HG03378 (cell line): ENCODE data around the gene NR6A1.

Experiments used
- ATAC-seq: cut with Tn5 transposase; IDR thresholded peaks from one replicate; pipeline ENCODE4 v1.9.1; 2021; ENCODE audit warnings: mild to moderate bottlenecking, moderate library complexity; ENCODE audit not compliant: unreplicated experiment

The NR6A1 gene

DNA sequence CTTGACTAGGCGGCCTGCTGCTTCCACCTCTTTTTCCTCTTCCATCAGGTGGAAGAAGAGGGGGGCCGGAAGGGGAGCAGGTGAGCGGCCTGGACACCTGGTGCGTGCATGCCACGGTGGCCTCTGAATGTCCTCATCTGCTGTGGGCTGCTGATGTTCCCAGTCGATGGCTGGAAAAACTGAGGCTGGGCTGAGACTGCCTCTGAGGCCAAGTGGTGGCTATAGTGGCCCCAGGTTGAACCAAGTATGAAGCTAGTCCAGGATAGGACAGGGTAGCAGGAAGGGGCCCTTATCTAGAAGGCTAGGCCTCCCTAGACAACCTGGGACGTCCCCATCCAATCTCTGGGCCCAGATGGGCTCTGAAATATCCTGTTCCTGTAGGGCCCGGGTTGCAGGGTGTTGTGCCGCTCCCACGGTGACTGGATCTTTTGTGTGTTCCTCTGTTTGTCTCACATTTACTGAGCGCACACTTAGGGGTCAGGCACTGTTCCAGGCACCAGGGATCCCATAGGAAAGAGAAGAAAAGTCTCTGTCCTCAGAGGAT is 263.2 kb downstream of the NR6A1 start:
- ATAC-seq = no peak

DNA sequence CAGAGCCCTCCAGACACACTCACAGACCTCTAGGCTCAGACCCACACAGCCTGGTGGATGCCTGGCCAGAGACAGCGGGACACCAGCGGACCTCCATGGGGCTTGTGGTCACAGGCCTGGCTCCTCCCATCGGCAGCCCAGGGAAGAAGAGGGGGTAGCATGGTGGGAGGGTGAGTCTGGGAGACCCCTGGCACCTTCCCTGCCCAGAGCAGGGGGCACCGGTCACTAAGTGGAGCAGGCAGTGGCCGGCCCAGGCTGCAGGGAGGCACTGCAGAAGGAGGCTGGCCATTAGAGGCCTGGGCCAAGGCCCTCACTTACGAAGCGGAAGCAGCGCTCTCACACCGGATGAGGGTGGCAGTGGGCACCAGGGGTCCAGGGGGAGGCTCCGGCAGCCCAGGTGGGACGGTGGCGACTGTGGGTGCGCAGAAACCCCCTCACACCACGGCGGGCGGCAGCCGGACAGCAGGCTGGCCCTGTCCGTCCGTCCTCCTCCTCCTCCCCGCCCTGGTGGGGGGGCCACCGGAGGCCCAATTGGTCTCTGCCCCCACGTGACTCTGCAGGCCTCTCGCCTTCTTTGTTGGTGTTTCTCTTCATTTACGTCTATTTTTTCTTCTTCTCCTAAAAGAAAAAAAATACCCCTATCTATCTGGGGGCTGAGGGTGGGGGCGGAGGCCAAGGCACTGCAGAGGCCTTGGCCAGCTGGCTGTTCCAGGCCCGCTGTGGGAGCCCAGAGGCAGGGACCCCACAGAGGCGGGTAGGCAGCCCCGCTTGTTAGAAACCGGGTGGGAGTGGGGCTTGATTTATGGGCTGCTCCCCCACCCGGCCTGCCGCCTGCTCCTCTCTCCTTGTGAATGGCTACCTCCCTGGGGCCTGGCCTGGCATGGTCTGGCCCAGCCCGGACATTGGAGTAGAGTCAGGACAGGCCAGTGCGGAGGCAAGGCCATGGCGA is 263.9 kb downstream of the NR6A1 start, which contains the start of gene NR5A1:
Gene NR5A1, minus strand, starts transcription at position 469 of the 949 bp plus-strand sequence. CDS start 4,004 bp downstream, outside the sequence.
- no peak for ATAC-seq

DNA sequence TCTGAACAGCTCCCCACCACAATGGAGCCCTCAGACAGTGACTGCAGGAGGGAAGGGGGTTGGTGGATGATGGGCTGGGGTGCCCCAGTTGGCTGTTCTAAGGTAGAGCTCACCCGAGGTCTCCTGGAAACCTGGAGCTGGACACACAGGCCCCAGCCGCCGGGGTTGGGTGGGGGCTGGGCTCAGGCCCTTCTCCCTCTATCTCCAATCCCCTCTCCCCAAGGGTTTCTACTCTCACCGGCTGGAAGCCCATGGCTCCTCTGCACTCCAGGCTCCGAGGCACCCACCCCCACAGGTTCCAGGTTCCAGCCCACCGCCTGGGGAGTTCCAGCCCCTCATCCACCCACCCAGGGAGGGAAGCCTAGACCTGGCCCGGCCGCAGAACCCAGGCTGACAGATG is 264.7 kb downstream of the NR6A1 start:
- ATAC-seq = no peak

DNA sequence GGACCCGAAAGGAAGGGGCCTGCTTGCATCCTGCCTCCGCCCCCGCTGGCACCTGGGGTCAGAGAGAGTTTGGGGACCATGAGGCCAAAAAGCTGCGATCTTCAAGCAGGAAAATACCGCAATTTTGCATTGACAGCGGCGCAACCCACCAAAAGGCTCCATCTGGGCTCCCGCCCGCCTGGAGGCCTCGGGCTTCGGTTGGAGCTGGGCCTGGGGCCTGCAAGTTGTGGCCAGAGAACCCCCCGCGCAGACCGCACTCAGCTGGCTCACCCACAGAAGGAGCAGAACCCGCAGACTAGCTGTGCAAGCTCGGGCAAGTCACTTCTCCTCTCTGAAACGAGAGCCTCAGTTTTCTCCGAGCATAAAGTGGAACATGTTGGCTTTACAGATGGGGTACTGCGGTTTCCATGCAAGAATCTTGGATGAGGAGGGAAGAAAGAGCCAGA is 265.2 kb downstream of the NR6A1 start:
- no peak for ATAC-seq

DNA sequence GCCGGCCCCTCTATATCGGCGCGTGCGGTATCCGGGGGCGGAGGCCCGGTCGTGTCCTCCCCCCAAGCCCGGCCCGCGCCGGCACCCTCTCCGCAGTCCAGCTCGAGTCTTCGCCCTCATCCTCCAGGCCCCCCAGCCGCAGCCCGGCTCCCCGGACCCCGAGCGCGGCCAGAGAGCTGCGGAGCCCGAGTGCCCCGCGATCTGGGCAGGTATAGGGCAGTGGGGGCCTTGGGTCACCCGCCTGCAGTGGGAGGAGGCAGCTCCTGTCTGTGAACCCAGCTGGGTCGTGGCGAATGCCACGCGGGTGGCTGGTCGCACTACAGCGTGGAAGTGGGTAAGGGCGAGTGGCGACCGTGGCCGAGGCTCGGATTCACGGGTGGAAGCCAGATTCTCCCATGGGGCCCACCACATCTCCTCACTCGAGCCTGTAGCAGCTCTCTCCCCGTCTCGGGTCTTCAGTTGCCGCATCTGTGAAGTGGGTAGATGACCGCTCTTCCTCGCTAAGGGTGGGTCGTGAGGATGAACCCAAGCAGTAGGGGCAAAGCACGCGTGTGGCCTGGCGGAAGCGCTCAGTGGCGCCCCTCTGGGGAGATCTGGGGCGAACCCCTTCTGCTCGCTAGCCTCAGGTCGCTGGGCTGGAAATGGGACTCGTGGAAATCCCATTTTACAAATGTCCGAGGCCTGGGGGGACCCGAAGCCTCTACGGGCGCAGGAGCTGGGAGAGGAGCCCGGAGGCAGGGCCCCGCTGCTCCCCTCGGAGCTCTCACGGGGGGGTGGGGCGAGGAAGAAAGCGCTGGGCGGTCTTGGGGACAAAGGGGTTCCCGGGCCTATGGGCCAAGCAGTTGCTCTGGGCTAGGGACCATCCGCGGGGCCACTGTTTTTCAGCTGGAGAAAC is 265.9 kb downstream of the NR6A1 start:
- ATAC-seq = no peak

DNA sequence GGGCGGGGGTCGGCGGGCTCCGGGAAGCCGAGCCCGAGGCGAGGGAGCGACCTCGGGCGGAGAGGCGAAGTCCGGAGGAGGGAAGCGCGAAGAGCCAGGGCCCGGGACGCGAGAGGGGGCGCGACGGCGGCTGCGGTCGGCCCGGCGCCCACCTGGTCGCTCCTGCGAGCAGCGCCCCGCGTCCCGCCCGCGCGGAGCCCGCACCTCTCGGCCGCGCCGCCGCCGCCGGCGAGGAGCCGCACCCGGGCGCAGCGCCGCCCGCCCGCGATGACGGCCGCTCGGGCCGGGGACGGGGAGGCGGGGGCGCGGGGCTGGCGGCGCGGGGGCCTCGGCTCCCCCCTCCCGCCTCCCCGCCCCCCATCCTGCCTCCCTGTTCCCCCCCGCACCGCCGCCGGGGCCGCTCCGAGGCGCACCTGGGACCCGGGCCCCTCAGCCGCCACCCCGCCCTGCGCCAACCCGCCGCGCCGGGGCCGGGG is 266.5 kb downstream of the NR6A1 start:
- ATAC-seq = no peak

DNA sequence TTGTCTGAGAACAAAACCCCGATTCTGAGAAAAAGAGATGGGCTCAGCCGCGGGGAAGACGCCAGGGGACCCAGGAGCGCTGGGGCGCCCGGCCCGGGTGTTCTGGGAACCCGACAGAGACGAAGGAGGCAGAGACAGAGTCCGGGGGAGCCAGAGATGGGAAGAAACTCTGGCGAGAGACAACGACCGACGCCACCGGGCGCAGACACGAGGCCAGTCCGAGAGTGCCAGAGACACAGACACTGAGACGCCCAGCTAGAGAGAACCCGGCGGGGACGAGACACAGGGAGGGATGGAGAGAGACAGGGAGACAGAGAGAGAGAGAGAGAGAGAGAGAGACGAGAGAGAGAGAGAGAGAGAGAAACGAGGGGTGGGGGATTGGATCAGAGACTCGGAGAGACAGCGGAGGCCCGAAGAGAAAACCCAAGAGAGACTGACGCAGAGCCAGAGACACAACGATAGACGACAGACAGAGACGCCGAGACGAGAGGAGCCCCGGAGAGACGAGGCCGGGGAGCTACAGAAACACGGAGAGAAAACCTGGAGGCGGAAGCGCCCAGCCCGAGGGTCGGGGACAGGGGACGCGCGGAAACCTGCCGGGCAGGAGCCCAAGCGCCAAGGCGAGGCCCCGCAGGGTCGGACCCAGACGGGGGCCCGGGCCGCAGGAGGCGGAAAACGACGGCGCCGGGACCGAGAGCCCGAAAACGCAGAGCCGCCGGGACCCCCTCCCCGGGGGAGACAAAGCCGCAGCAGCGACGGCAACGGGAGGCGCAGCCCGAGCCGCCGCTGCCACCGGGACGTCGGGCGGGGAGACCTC is 267.2 kb downstream of the NR6A1 start:
- ATAC-seq = no peak

DNA sequence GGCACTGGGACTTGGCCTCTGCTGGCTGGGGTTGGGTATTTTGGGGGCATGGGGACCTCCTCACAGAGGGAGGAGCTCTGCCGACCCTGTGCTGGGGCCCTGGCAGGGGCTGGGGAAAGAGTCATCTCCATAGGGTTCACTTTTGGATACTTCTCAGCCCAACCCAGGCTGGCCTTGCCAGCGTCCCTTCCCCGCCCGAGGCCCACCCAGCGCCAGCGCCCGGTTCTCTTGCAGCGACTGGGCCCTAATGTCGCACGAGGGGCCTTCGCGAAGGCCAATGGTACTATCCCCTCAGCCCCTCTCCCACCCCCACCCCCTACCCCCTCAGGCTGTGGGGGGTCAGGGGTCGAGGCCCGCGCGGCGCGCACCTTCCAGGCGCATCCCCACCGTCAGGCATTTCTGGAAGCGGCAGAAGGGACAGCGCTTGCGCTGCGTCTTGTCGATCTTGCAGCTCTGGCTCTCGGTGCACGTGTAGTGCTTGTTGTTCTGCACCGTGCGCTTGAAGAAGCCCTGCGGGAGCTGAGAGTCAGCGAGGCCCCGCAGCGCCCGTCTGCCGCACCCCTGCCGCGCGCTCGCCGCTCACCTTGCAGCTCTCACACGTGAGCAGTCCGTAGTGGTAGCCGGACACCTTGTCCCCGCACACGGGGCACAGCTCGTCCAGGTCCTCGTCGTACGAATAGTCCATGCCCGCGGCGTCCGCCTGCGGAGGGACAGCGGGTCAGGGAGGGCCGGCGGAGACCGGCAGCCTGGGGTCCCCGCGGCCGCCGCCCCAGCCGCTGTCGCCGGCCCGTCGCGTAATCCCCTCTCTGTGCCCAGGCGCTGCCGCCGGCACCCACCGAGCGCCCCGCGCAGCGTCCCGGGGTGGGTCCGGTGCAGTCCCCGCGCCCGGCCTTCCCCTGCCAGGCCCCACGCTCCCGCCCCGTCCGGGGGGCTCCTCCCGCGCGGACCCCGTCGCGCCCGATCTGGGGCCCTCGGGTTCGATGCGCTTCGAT is 268.1 kb downstream of the NR6A1 start:
- no peak for ATAC-seq

DNA sequence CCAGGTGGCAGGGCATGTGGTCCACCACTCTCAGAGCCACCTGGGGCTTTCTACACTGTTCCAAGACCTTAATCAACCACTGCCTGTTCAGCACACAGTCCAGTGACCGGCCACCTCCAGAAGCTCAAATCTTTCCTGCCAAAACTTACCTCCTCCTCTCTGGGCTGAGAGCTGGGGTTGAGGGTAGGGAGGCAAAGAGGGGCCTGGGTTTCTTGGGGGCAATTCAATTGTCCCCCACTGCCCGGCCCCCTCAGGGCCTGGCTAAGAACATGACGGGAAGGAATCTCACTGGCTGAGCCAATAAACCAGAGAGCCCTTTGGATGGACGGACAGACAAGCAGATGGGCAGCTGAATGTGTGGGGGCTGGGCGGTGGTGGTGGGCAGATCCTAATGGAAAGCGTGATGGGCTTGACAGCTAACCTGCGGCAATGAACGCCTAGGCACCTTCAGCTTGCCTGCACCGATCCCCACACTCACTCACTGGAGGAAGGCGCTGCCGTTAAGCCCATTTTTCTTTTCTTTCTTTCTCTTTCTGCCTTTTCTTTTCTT is 269.3 kb downstream of the NR6A1 start:
- ATAC-seq = no peak

DNA sequence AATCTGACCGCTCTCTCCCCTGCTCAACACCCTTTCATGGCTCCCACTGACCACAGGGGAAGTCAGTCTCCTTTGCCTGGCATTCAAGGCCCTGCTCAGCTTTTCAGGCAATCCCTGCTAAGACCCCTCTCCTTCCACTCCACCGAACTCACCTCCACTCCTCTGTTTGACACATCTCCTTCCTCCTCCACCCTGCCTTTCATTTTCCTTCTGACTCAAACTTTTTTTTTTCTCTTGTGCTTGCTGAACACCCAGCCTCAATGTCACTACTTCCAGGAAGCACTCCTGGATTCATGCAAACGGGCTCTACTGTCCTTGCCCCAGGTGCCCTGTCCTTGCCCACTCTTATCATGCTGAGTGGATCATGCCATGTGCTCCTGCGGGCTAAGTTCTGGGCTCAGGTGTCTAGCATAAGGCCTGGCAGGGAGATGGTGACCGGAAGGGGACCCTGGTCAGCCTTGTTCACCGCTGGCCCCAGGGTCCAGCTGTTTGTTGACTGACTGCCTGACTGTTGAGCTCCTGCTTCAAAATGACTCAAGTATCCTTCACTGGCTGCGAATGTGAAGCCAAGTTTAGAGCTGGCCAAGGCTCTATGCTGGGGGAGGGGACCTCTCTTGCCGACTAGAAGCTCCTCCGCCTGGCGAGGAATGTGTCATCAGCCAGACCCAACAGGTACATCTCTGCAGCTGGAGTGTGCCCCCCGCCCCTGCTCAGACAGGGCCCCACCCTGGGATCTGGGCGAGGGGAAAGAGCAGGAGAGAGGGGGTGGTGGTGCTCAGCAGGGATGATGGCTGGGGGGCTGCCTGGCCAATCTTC is 270.1 kb downstream of the NR6A1 start:
- ATAC-seq = no peak

DNA sequence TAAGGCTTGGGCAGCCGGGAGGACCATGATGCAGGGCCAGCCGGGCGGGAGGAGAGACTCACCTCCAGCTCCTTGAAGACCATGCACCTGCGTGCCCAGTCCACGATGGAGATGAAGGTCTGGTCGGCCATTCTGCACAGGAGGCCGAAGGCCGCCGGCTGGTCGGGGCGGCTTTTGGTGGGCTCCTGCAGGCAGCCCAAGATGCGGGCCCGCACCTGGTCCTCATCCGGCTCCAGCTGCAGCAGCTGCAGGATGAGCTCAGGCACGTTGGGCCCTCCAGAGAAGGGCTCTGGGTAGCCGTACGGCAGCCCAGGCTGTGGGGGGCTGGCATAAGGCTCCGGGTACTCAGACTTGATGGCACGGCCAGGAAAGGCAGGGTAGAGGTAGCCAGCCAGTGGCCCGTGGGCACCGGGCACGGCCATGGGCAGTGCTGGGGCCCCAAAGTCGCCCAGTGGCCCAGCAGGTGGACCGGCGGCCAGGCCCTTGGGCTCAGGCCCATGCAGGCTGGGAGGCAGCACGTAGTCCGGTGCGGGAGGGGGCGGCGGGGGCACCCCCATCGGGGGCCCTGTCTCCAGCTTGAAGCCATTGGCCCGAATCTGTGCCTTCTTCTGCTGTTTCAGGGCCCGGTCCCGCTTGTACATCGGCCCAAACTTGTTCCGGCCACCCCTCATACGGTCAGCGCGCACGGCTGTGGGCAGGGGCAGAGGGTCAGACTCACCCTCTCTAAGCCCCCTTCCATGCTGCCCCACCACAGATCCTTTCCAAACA is 270.9 kb downstream of the NR6A1 start:
- no peak for ATAC-seq

DNA sequence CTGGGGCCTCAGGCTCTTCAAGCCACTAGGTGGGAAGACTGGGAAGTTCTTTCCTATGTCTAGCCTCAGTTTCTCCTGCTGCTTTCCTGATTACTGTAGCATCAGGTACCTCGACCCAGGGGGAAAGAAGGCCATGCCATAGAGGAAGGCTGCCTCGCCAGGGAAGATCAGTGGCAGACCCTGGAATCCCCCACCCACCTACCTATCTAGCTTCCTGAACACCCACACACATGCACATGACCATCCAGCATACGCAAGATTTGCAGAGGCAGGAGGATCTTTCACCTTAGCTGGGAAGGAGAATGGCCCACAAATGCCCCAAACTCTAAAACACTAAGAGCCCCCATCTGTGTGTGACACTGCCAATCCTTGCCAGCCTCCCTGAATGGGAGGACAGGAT is 271.9 kb downstream of the NR6A1 start:
- no peak for ATAC-seq

DNA sequence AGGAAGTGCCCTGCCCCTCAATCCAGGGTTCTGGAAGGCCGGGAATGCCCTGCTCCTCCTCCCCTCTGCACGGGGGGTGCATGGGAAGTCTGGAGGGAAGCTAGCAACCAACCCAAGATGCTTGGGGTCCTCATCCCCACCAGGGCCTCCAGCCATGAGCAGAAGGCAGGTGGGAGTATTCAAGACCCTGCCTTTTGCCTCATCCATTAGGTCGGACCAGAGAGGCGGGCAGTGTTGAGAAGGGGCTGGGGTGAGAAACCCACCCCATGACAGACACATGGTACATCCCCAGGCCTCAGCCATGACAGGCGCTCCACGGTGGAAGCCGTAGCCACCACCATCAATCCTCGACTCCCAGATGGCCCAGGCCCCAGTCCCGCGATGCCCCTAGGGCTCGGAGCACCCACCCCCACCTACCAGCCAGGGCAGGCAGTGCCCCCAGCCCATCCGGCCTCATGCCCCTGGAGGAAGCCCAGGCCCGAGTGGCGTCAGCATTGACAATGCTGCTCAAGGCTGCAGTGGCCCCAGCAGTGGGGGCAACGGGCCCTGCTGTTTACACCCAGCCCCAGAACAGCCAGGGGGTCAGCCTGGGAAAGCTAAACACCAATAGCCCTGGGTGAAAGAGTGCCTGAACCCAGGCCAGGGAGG is 272.5 kb downstream of the NR6A1 start:
- ATAC-seq = no peak

DNA sequence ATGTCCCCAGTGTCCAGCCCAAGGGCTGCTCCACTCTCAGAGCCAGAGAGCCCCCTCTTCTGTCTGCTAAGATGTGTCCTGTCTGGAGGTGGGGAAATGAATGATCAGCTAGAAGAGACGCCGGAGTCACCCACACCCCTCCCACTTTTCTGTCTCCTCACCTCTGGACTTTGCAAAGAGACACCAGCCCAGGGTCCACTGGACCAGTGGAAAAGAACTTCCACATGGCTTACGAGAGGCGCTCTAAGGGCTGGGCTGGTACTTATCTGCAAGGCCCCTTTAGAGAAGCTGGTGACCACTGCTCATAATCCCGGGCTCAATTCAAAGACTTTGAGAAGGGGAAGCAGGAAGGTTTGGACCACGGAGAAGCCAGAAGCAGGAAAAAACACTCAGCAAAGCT is 273.1 kb downstream of the NR6A1 start:
- ATAC-seq = no peak

DNA sequence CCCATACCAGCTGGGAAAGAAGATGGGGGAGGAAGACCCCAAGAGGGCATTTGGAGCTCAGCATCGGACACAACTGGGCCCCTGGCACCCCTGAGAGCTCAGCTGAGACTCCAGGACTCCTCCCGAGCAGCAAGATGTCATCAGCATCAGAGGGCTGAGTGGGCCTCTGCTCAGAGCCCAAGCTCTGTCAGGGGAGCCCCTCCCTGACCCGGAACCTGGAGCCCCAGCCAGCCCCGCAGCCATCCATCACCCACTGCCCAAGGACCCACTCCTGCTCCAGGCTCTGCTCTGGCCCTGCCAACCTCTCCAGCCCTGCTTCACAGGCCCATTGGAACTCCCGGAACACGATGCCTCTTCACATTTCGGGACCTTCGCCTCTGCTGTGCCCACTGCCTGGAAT is 273.7 kb downstream of the NR6A1 start:
- ATAC-seq = no peak

DNA sequence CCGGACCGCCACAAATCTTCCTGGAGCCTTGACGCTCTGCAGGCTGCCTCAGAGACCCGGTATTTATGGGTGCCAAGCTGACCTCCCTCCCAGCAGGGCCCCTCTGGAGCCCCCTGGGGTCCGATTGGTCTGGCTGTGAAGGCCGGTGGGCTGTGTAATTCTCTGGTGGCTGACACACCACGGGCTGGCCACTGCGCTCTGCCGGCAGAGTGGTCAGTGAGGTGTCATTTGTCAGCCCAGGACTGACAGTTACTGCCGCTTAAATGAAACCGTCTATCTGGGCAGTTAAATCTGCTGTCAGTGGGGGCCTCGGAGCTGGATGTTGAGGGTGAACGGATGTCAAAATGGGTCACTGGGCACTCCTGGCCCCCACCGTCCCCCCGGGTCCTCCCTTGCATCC is 274.6 kb downstream of the NR6A1 start:
- ATAC-seq = no peak

DNA sequence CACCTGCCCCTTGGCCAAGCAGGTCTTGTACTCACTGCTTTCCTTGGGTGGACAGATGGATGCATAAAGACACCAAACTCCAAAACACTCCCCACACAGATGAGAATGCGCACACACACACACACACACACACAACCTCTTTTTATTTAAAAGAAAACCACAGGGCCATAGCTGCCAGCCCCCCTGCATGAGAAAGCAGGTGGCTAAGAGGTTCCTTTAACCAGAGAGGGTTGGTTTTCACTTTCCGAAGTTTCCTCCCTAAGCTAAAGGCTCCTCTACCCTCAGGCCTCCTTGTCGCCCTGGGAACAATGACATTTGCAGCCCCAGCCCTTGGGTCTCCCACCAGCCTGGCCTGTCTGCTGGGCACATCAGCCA is 275.0 kb downstream of the NR6A1 start:
- ATAC-seq = no peak
